HG03571 (cell line): ENCODE data around the gene PRSS48.
"Not testable (repeated sequence)": the region's sequence is repeated elsewhere in the genome, so short reads cannot be mapped to it uniquely, and the experiment has no call there.

Experiments
- ATAC-seq: cut with Tn5 transposase; IDR thresholded peaks from one replicate; pipeline ENCODE4 v1.9.1; 2021; ENCODE audit not compliant: unreplicated experiment

Gene PRSS48

DNA sequence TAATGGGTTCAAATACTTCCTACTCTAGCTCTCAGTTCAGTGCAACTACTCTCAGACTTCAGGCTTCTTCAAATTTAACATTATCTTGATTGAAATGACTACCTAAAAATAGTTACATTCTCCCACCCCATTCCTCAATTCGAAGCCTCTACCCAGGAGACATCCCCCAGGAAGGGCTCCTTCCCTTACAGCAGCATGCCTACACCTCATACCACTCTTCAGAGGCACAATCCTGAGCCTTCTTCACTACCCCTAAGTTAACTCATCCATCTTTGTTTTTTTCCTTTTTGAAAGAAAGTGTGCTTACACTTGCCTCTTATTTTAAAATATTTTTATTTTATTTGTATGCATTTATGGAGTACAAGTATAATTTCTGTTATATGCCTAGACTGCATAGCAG, 17.2 kb upstream of the PRSS48 start:
- ATAC-seq, result no peak

DNA sequence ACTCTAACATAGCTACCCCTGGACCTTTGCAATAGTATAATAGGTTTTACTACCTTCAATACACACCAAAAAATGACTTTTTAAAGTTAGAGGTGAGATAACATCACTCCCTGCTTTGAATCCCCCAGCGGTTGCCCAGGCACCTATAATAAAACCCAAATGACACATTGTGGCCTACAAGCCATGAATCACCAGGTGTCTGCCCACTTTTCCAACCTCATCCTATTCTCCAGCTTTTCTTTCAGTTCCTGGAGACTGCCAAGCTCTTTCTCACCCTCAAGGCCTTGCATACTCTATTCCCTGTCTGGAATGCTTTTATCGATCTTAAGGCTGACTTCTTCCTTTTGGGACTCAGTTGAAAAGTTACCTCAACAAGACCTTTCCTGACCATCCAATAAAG, 16.4 kb upstream of the PRSS48 start:
- ATAC-seq, result no peak

DNA sequence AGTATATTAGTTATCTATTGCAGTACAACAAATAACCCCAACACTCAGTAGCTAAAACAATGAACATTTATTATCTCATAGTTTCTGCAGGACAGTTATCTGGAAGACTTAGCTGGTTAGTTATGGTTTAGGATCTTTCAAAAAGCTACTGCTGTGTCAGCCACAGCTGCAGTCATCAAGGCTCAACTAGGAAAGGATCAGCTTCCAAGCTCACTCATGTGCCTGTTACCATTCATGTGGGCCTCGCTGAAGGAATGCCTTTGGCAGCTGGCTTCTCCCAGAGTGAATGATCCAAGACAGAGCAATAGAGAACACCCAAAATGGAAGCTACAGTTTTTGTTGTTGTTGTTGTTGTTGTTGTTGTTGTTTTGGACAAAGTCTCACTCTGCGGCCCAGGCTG, 13.5 kb upstream of the PRSS48 start:
- no peak for ATAC-seq

DNA sequence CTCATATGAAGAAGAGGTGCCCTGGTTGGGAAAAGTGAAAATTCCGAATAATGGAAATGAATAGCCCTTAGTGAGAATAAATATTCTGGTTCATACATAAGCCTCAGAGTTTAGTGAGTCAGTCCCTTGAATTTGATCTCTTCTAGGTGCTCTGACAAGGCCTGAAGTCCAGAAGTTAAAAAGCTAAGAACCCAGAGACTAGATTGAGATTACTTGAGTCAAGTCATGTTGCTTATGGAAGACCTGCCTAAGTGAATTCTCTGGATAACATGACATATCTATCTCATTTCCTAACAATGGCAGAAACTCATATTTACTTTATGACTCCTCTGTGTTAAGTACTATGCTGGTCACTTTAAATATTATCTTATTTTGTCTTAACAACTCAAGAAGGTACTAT, 10.5 kb upstream of the PRSS48 start:
- no peak for ATAC-seq

DNA sequence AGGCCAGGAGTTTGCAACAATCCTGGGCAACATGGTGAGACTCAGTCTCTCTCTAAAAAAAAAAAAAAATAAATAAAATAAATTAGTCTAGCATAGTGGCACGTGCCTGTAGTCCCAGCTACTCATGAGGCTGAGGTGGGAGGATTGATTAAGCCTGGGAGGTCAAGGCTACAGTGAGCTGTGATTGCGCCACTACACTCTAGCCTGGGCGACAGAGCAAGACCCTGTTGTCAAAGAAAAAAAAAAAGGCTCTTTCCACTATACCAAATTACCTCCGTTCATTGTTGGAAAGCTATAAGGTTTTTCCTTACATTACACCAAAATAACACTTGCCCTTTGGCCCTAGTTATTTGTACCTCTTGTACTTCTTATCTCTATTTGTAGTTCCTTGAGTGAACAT, 9.9 kb upstream of the PRSS48 start:
- no peak for ATAC-seq

DNA sequence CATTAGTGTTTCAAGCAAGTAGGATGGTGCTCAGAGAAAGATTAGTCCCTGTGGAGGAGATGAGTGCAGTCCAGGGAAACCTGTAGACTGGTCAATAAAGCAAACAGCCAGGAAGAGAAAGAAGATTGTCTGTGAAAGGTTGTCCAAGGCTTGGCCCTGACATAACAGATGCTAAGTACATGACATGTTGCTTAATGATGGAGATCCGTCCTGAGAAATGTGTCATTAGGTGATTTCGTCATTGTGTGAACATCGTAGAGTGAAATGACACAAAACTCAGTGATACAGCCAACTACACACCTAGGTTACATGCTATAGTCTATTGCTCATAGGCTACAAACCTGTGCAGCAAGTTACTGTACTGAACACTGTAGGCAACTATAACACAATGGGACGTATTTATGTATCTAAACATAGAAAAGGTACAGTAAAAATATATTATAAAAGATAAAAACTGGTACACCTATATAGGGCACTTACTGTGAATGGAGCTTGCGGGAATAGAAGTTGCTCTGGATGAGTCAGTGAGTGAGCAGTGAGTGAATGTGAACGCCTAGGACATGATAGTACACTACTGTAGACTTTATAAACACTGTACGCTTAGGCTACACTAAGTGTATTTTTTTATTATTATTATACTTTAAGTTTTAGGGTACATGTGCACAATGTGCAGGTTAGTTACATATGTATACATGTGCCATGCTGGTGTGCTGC, 9.0 kb upstream of the PRSS48 start:
- ATAC-seq, result no peak

DNA sequence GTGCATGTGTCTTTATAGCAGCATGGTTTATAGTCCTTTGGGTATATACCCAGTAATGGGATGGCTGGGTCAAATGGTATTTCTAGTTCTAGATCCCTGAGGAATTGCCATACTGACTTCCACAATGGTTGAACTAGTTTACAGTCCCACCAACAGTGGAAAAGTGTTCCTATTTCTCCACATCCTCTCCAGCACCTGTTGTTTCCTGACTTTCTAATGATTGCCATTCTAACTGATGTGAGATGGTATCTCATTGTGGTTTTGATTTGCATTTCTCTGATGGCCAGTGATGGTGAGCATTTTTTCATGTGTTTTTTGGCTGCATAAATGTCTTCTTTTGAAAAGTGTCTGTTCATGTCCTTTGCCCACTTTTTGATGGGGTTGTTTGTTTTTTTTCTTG, 8.1 kb upstream of the PRSS48 start:
- ATAC-seq, result not testable (repeated sequence)

DNA sequence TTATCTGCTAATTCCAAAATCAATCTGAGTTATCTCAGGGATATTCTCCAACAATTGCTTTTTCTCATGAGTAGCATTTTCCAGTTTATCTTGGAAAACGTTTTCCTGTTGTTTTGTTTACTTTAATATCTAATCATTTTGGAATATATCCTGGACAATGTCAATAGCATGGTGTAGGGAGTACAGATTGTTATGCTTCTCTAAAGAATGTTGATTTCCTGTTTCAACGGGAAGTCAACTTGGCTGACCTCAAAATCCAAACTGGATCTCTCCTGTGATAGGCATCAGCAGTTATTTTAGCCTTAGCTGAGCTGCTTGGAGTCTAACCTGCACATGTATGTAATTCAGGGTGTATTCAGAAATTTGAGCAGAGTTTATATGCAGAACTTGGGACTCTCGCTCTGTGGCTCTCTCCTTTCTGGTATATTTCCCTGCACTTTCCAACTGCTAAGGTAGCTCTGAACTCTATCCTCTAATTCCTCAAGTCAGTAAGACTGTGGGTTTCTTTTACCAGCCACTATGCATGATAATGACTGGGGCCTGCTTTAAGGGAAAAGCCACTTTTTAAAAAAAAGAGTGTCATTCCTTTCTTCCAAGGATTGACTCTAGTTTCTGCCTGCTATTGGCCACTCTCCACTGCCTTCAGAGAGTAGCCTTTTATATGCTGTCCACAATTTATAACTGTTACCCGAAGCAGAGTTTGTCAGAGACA, 7.7 kb downstream of the PRSS48 start:
- ATAC-seq, result no peak

DNA sequence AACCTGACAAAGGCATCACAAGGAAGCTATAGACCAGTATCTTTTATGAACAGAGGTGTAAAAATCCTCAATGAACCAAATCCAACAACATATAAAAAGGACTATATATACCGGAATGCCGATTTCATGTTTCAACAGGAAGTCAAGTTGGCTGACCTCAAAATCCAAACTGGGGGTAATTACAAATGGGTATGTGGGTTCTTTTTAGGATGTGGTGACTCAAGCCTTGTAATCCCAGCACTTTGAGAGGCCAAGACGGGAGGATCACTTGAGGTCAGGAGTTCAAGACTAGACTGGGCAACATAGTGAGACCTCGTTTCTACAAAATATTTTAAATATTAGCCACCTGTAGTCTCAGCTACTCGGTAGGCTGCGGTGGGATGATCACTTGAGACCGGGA, 10.4 kb downstream of the PRSS48 start:
- no peak for ATAC-seq

DNA sequence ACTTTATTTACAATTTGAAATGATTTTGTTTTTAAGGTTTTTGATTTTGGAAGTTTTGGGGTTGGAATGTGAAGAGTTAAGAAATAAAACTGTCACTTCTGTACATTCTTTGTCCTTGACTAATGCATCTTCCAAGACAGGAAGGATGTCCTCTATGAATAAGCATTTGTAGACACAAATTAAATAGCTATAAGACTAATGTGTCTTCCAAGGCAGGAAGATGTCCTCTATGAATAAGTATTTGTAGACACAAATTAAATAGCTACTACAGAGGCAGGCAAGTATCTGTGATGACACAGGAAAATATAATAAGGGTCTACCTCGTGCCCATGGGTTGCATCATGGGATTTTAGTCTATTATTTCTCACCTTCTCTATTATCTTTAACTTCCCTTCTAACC, 14.5 kb downstream of the PRSS48 start:
- ATAC-seq, result no peak

DNA sequence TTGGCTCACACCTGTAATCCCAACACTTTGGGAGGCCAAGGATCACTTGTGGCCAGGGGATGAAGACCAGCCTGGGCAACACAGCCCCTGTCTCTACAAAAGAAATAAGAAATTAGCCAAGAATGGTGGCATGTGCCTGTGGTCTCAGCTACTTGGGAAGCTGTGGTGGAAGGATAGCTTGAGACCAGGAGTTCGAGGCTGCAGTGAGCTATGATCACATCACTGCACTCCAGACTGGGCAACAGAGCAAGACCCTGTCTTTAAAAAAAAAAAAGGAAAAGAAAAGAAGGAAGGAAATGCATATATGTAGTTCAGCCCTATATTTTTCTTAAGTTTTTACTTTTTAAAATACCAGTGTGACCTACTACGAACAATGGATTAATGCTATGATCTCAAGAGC, 15.1 kb downstream of the PRSS48 start:
- ATAC-seq, result no peak

DNA sequence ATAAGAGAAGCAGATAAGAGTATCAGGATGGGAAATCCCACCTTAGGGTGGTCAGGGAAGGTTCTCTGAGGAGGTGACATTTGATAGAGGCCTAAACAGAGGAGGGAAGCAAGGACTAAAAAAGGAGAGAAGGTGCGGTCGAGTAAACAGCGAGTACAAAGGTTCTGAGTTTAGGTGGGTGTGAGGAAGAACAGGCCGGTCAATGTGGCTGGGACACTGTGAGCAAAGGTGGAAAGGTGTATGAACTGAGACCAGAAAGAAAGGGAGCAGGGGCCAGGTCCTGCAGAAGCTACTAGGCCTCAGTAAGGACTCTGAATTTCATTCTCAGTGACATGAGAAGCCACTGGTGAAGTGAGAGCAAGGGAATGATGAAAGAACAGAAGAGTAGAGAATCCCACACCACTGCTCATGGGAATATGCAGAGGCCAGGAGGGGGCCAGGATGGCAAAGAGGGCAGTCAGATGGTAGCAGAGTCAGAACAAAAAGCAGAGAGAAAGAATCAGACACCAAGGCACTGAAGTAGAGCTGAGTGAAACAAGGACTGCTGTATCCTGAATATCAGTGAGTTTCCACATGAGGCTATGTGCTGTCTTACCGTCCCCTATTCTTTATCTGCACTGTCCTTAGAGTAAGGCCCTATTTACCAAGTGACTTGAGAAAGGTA, 18.0 kb downstream of the PRSS48 start:
- ATAC-seq, result no peak

DNA sequence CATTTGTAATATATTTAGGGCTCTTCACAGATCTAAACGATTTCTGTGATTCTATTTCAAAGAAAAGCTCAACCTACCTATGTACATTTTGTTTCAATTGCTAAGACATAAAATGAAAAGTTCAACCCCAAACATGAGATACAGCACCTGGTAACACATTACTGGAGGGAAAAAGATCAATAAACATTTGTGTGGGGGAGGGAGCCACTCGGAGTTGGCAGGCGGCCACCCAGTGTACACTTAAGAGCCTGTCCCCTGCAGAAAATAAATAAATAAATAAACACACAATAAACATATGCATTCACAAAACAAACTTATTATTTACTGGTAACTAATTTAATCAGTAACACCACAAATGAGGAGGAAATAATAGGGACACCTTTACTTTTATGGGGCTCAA, 19.3 kb downstream of the PRSS48 start:
- ATAC-seq, result no peak

DNA sequence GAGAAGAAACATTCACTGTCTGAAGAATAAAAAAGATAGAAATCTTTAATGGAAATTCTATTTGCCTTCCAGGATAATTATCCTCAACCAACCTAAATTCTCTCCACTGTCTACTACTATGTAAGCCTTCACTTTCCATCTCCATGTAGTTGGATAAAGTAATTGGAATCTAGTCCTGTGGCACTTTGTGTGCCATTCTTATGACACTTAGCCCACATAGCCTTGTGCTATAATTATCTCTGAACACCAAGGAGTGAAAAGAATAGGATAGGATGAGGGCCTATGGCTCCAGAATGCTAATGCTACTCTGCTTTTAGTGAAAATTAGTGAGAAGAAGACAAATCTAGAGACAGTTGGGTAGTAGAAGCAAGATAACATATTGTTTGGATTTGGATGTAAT, 20.2 kb downstream of the PRSS48 start:
- no peak for ATAC-seq

DNA sequence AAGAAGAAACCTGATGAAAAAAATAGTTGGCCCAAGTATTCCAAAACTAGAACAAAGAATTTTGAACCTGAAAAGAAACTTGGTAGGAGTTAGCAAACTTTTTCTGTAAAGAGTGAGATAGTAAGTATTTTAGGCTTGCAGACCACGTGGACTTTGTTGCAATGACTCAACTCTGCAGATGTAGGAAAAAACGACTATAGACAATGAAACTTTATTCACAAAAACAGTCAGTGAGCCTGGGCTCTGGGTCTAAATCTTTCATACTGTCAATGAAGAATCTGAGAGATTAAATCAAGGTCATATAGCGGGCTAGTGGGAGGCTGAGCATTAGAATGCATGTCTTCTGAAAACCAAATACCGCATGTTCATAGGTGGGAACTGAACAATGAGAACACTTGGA, 25.5 kb downstream of the PRSS48 start:
- ATAC-seq, result no peak

DNA sequence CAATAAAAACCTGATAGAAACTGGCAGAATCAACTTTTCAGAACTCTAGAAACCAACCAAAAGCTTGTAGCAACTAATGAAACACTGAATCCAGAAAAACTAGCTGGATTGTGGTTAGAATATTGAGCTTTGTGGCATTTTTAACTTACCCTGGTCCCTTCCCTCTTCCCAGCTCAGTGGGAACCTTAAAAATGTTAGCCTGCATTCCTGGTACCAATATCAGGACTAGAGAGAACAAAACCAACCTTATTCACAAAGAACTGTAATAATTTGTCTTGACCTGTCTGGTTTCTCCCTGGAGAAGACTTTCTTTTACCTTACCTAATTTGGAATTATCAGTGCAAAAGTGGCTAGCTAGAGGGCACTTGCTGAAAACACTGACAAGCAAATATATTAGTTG, 27.3 kb downstream of the PRSS48 start:
- ATAC-seq, result no peak

DNA sequence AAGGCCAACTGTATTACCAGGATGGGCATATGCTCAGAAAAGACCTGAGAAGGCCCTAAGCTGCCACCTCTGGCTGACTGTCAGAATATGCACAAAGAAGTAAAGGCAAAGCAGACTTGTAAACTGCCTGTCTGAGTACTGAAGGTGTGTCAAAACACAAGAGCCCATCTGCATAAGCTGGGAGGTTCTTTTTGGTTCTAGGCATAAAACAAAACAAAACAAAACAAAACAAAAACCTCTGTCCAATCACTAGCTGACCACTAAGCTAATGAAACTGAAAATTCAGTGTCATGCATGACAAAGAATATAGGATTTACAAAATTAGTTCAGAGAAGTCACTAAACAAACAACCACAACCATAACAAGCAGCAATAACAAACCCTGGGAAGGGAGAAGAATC, 27.8 kb downstream of the PRSS48 start:
- peak; percentile 61 for ATAC-seq

DNA sequence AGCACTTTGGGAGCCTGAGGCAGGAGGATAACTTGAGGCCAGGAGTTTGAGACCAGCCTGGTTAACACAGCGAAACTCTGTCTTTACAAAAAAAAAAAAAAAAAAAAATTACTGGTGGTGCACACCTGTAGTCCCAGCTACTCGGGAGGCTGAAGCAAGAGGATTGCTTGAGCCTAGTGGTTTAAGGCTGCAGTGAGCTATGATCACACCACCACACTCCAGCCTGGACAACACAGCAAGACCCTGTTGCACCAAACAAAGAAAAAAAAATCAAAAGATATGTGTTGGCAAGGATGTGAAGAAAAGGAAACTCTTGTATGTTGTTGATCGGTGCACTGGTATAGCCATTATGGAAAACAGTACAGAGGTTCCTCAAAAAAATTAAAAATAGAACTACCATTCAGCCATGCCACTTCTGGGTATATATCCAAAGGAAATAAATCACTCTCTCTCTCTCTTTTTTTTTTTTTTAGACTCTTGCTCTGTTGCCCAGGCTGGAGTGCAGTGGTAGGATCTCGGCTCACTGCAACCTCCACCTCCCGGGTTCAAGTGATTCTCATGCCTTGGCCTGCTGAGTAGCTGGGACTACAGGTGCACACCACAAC, 33.3 kb downstream of the PRSS48 start:
- ATAC-seq, result no peak

DNA sequence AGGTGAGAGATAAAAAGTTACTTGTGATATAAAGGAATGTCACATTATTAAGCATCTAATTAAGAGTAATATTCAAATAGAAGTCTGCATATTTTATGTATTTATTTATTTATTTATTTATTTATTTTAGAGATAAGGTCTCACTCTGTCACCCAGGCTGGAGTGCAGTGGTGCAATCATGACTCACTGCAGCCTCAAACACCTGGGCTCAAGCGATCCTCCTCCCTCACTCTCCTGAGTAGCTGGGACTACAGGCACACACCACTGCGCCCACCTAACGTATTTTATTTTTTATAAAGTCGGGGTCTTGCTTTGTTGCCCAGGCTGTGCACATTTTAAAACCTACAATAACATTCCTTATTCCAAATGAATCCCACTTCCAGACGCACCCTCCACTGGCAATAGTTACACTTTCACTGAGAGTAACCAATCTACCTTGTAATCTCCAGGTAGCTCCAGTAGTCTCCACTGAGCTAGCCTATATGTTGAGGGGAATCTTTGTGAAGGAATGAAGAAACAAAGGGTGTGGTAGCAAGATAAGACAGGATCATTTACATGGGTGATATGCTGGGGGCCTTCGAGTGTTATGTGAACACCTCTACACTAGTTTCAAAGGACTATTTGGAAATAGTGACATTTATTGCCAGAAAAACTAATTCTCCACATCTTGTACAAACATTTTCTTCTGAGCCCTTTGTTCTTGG, 36.5 kb downstream of the PRSS48 start:
- no peak for ATAC-seq

DNA sequence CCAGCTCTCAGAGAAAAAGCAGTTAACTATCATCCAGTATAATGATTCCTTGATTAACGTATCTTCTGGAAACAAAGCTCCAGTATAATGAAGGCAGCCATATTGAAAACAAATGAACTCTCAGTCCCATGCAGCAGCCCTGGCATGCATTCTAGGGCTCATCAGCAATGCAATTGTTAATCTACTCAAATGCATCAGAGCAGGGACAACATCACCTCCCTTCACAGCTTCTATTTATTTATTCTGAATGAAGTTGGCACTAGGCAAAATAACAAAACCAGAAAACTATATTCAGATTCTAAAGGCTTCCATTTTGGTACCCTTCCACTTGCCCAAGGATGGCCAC, 37.0 kb downstream of the PRSS48 start:
- ATAC-seq, result no peak

DNA sequence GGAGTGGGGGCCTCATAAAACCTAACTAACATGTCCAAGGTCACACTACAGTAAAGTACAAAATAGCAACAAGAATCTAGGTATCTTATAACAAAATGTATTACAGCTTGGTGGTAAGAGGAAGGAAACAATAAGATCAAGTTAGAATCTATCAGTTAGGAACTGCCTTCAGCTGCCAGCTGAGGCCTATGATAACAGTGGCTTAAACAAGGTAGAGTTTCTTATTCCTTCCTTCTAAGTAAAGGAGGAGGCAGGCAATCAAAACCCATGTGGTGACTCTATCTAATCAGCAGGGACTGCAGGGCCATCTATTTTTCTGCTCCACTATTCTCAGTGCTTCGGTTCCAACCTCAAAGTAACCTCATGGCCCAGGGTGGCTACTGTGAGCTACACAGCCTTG, 37.5 kb downstream of the PRSS48 start:
- ATAC-seq, result no peak
